Esophagus muscularis mucosa (tissue), 3 donors: ENCODE data around the gene WDR27.

ENCODE experiments used
- CTCF ChIP-seq, 3 experiments: fragments of 200-600 bp in 2 of 3; fragments of 450-650 bp in 1 of 3; sonication (generic) in 2 of 3; IDR thresholded peaks; one replicate each; pipeline ENCODE4 v1.5.1; 2017 to 2019; ENCODE audit warnings: antibody characterized with exemption in 3 of 3, mild to moderate bottlenecking in 2 of 3, moderate library complexity in 1 of 3
- POLR2A ChIP-seq: fragments of 450-650 bp; IDR thresholded peaks from one replicate; pipeline ENCODE4 v1.6.1; 2017; ENCODE audit warnings: antibody characterized with exemption, moderate library complexity, mild to moderate bottlenecking, low read depth
- POLR2AphosphoS5 ChIP-seq, 2 donors: sonication (generic); formaldehyde crosslinking; IDR thresholded peaks; one replicate each; pipeline ENCODE4 v1.6.1; 2017; ENCODE audit warnings: antibody characterized with exemption in 2 of 2

DNA sequence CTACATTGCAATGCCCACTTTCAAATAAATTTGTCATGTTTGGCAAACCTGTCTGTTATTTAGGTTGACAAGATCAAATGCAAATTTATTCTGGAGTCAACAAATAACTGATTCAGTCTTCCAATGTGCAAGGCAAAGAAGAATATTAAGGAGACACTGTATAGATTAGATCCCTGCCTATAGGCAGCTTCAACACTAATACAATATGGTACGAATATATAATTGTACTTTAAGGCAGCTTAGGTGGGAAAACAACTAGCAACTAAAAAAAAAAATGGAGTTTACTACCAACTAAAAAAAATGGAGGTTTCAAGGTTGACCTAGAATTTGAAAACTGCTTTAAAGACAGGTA lies 24.2 kb upstream of the WDR27 start:
- TF ChIP-seq CTCF (IDR thresholded peaks at IDR 0.05) (no peak), POLR2A (no peak), POLR2AphosphoS5 (IDR thresholded peaks at IDR 0.05) (no peak)
